Left ventricle myocardium inferior (tissue), 1 donor: ENCODE measurements around the gene TOP2B. TPM values are rescaled to one million over a fixed set of nuclear protein-coding genes. Genes with fewer than 3 reads are reported as not detected.

Source experiments
- DNase-seq: peaks from one replicate; pipeline ENCODE4 v3.0.0-alpha.2; 2020
- H3K27ac ChIP-seq: fragments of 200-600 bp; replicated peaks from 2 replicates; pipeline ENCODE4 v1.8.0; 2021
- H3K27me3 ChIP-seq: fragments of 200-600 bp; 2 replicates; pipeline ENCODE4 v1.8.0; 2021; ENCODE audit warnings: low read depth
- H3K36me3 ChIP-seq: fragments of 200-600 bp; 2 replicates; pipeline ENCODE4 v1.8.0; 2021
- H3K4me1 ChIP-seq: fragments of 200-600 bp; 2 replicates; pipeline ENCODE4 v1.8.0; 2021
- H3K4me3 ChIP-seq: fragments of 200-600 bp; 2 replicates; pipeline ENCODE4 v1.8.0; 2021; ENCODE audit warnings: mild to moderate bottlenecking, moderate library complexity
- H3K9me3 ChIP-seq: fragments of 200-600 bp; replicated peaks from 2 replicates; pipeline ENCODE4 v1.8.0; 2021
- CTCF ChIP-seq: fragments of 200-600 bp; IDR thresholded peaks from 2 replicates; pipeline ENCODE4 v1.8.0; 2021; ENCODE audit warnings: antibody characterized with exemption, mild to moderate bottlenecking, borderline replicate concordance
- intact Hi-C: fragments of 100-400 bp; cut with micrococcal nuclease; formaldehyde crosslinking; loops from one replicate; pipeline ENCODE4 v1.11.0; 2022
- total RNA-seq: library from RNA; stranded (reverse); fragmentation: NEBNext Ultra II Directional; extraction: Animal tissue kit (Norgen Biotek cat#: 25700); gene quantifications from one replicate; pipeline ENCODE4 v1.2.1, GENCODE V29; 2021
- donor health status: DM: no; HTN: yes; CAD: no; lungs with severe emphysema.

Gene TOP2B
- total RNA-seq, 1 donor from 2014 or later: 101 TPM

GRCh38 chr3:25563601-25564000 lies 101.1 kb downstream of the TOP2B start:
- Histone ChIP-seq H3K36me3 (no peaks in the 10 kb centered on the region), H3K4me1 (peaks cover 52% of the 10 kb centered on the region), H3K27ac (no peak overlapping the region), H3K9me3 (no peaks in the 10 kb centered on the region), H3K27me3 (no peaks in the 10 kb centered on the region), H3K4me3 (no peak overlapping the region)
- intact Hi-C loops: no loop called here
- no peak for TF ChIP-seq CTCF
- no peak for DNase-seq

DNA sequence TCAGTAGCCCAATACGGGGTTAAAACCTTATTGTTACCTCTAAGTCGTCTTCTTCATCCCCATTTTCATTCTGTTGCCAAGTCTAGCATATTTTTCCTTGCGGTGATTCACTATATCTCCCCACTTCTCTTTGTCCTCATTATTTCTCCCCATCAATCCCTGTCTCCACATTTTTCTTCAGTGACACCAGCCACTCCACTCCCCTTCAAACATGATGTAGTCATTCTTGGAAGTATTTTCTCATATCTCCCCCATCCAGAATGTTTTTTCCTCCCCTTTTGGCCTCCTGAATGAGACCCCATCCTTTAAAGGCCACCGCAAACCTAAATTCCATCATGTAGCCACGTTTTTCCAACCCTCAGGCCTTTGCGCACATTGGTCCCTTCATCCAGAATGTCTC lies 105.9 kb downstream of the TOP2B start:
- TF ChIP-seq CTCF: no peak
- H3K36me3 ChIP-seq: no peaks in the 10 kb centered on the region
- intact Hi-C loops: no loop called here
- no peak overlapping the region for H3K4me3 ChIP-seq
- H3K9me3 ChIP-seq: no peaks in the 10 kb centered on the region
- H3K27me3 ChIP-seq: no peaks in the 10 kb centered on the region
- no peak for DNase-seq
- H3K27ac ChIP-seq: peak overlapping the region; percentile 81
- peaks cover 85% of the 10 kb centered on the region for H3K4me1 ChIP-seq

DNA sequence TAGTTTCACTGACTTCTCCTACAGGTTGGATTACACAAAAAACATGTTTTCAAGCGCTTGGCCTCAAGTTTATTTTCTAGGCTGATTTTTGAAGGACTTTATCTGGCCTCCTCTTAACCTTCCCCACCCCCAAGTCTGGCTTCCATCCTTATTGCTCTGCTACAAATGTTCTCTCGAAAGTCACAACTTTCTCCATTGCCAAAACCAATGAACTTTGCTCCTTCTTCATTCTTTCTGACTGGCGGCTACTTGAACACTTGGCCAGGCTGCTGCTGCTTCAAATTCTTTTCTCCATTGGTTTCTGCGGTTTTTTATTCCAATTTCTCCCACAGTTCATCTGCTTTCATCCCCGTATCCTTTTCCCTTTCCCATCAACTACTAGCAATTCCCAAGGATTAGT lies 106.6 kb downstream of the TOP2B start:
- intact Hi-C loops: no loop called here
- Histone ChIP-seq H3K36me3 (no peaks in the 10 kb centered on the region), H3K27ac (peak overlapping the region; percentile 81), H3K4me3 (no peak overlapping the region), H3K27me3 (no peaks in the 10 kb centered on the region), H3K9me3 (no peaks in the 10 kb centered on the region), H3K4me1 (peaks cover 83% of the 10 kb centered on the region)
- TF ChIP-seq CTCF: no peak
- no peak for DNase-seq

GRCh38 chr3:25557694-25558093 lies 107.0 kb downstream of the TOP2B start:
- intact Hi-C loops: no loop called here
- DNase-seq: no peak
- Histone ChIP-seq H3K4me1 (peaks cover 78% of the 10 kb centered on the region), H3K9me3 (no peaks in the 10 kb centered on the region), H3K27me3 (no peaks in the 10 kb centered on the region), H3K27ac (peak overlapping the region; percentile 81), H3K36me3 (no peaks in the 10 kb centered on the region), H3K4me3 (no peak overlapping the region)
- no peak for TF ChIP-seq CTCF

GRCh38 chr3:25556447-25556846 lies 108.3 kb downstream of the TOP2B start:
- H3K9me3 ChIP-seq: no peaks in the 10 kb centered on the region
- H3K27me3 ChIP-seq: no peaks in the 10 kb centered on the region
- no peak for TF ChIP-seq CTCF
- DNase-seq: no peak
- intact Hi-C loops: no loop called here
- H3K4me3 ChIP-seq: no peak overlapping the region
- peak overlapping the region; percentile 81 for H3K27ac ChIP-seq
- H3K36me3 ChIP-seq: no peaks in the 10 kb centered on the region
- H3K4me1 ChIP-seq: peaks cover 66% of the 10 kb centered on the region
